Activated CD8-positive, alpha-beta T cell treated with anti-CD3 and anti-CD28 coated beads for 36 hours (primary cell): ENCODE results near the gene CDH13. TPM values are rescaled to one million over a fixed set of nuclear protein-coding genes. Genes with fewer than 3 reads are reported as not detected.

Source experiments
- ATAC-seq: fragments of 200-7000 bp; cut with Tn5 transposase; one replicate; pipeline ENCODE4 v1.10.0; 2021; ENCODE audit warnings: mild to moderate bottlenecking, moderate library complexity
- CTCF ChIA-PET: fragments of 350-600 bp; sonication (Branson Sonifier 250); formaldehyde crosslinking; loops from one replicate; lab custom pipeline; 2021; ENCODE audit warnings: antibody characterized with exemption; lab: Charles Lee
- POLR2A ChIA-PET: fragments of 350-600 bp; sonication (Branson Sonifier 250); formaldehyde crosslinking; loops from one replicate; lab custom pipeline; 2021; ENCODE audit warnings: antibody characterized with exemption; lab: Charles Lee
- DNase-seq: peaks from one replicate; pipeline ENCODE4 v3.0.0-alpha.2; 2020
- H3K27ac Mint-ChIP-seq: one replicate; pipeline ENCODE4 v1.8.0; 2021; ENCODE audit warnings: mild to moderate bottlenecking, mixed read lengths
- H3K27me3 Mint-ChIP-seq: one replicate; pipeline ENCODE4 v1.8.0; 2021; ENCODE audit warnings: mixed read lengths
- H3K36me3 Mint-ChIP-seq: one replicate; pipeline ENCODE4 v1.8.0; 2021; ENCODE audit warnings: low read depth, mixed read lengths
- H3K4me1 Mint-ChIP-seq: one replicate; pipeline ENCODE4 v1.8.0; 2021; ENCODE audit warnings: low read depth, mixed read lengths
- H3K4me3 Mint-ChIP-seq: one replicate; pipeline ENCODE4 v1.8.0; 2021; ENCODE audit warnings: mild to moderate bottlenecking, moderate library complexity, mixed read lengths
- H3K9me3 Mint-ChIP-seq: one replicate; pipeline ENCODE4 v1.8.0; 2021; ENCODE audit warnings: mixed read lengths
- intact Hi-C: fragments of 100-400 bp; cut with micrococcal nuclease; formaldehyde crosslinking; loops from one replicate; pipeline ENCODE4 v1.10.0; 2022
- total RNA-seq, 2 experiments: library from RNA; stranded (reverse); gene quantifications; one replicate each; pipeline ENCODE4 v1.2.3, GENCODE V29; 2021
- TF ChIP-seq, protein P1 (sequence below): fragments of 200-600 bp; IDR thresholded peaks from one replicate; pipeline ENCODE4 v1.8.0; 2022; ENCODE audit warnings: antibody characterized with exemption, mild to moderate bottlenecking

The CDH13 gene
- total RNA-seq, 2 experiments from 2014 or later: not detected

DNA sequence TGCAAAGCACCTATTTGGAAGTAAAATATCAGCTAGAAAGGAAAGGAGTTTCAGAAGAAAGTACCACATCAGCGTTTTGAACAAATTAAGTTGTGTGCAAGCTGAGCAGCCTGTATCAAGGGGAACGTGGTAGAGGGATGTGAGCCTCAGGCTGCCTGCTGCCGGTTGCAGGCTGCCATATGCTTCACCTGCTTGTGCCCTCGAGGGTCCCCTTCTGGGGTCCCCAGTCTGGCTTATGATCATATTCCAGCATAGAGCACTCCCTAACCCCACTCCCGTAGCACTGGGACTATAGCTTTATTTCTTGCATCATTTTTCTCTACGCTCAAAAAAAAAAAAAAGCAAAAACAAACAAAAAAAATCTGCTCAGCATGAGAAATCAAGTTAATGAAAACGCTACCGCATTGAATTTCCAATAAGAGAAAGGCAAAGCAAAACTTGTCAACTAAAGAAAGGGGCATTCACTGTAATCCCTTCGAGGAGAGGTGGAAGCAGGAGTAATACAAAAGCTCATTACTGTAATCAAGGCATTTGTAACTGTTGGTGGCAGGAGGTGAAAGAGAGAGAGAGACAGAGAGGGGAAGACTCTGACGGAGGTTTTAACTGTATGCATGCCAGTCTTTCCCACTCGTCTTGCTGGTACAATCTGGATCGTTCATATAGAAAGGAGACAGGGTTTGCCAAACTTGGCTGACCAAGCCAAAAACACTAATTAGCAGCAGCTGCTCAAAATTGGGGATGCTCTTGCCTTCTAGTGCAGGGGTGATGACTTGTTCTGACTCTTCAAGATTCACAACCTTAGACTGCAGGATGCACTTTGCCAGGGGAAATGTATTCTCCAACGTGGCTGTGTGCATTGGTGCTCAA lies 922.8 kb downstream of the CDH13 start:
- no peaks in the 10 kb centered on the region for H3K9me3 Mint-ChIP-seq
- H3K36me3 Mint-ChIP-seq: no peaks in the 10 kb centered on the region
- CTCF ChIA-PET: no interaction called here

DNA sequence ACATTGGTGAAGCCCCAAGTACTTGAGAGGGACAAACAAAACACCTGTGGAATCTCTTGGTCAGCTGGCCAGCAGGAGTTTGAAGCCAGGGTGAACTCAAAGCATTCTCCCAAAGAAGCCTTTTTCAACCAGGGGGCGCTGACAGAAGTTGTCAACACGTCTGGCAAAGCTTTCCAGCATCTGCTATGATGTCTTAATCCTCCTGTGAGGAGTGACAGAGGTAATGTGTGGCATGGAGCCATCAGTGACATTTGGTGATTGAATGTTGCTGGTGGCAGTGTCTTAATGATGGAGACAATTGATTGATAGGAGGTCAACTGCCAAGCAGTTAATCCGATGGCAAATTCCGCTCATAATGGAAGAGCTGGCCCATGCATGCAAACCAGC lies 923.4 kb downstream of the CDH13 start:
- Mint-ChIP-seq H3K4me1 (no peaks in the 10 kb centered on the region), H3K27ac (no peak overlapping the region), H3K36me3 (no peaks in the 10 kb centered on the region), H3K4me3 (no peak overlapping the region), H3K27me3 (no peaks in the 10 kb centered on the region), H3K9me3 (no peaks in the 10 kb centered on the region)
- TF ChIP-seq, protein P1, sequence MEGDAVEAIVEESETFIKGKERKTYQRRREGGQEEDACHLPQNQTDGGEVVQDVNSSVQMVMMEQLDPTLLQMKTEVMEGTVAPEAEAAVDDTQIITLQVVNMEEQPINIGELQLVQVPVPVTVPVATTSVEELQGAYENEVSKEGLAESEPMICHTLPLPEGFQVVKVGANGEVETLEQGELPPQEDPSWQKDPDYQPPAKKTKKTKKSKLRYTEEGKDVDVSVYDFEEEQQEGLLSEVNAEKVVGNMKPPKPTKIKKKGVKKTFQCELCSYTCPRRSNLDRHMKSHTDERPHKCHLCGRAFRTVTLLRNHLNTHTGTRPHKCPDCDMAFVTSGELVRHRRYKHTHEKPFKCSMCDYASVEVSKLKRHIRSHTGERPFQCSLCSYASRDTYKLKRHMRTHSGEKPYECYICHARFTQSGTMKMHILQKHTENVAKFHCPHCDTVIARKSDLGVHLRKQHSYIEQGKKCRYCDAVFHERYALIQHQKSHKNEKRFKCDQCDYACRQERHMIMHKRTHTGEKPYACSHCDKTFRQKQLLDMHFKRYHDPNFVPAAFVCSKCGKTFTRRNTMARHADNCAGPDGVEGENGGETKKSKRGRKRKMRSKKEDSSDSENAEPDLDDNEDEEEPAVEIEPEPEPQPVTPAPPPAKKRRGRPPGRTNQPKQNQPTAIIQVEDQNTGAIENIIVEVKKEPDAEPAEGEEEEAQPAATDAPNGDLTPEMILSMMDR: no peak
- intact Hi-C loops: no loop called here
- ChIA-PET CTCF (no interaction called here), POLR2A (no interaction called here)
- DNase-seq (no peak), ATAC-seq (no peak)

More for the DNA sequence above, 922.8 kb downstream of the CDH13 start:
- no peak for ATAC-seq
- Mint-ChIP-seq H3K27me3 (no peaks in the 10 kb centered on the region), H3K4me3 (no peak overlapping the region), H3K4me1 (no peaks in the 10 kb centered on the region), H3K27ac (no peak overlapping the region)
- intact Hi-C loops: no loop called here
- POLR2A ChIA-PET: no interaction called here
- TF ChIP-seq, protein P1: no peak
- no peak for DNase-seq

DNA sequence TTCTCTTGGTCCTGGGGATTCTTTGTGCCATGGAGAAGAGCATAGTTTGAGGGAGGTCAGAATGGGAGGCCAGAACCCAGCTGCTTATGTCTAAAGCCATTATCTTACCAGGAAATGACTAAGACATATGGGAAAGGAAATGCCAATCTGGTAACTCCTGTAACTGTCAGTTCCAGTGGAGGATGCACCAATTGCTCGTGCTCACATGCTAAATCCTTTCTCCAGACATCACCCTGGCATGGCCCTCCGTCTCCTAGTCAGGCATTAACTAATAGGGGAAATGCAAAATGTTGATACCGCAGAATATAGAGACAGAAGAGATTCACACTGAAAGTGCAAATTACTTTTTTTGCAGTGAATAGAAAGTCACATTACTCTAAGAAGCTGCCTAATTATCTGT lies 925.5 kb downstream of the CDH13 start:
- H3K27ac Mint-ChIP-seq: no peak overlapping the region
- ATAC-seq (no peak), DNase-seq (no peak)
- CTCF ChIA-PET: no interaction called here
- TF ChIP-seq, protein P1: no peak
- no peak overlapping the region for H3K4me3 Mint-ChIP-seq
- H3K4me1 Mint-ChIP-seq: no peaks in the 10 kb centered on the region
- H3K9me3 Mint-ChIP-seq: no peaks in the 10 kb centered on the region
- intact Hi-C loops: no loop called here
- POLR2A ChIA-PET: no interaction called here
- H3K27me3 Mint-ChIP-seq: no peaks in the 10 kb centered on the region
- no peaks in the 10 kb centered on the region for H3K36me3 Mint-ChIP-seq

DNA sequence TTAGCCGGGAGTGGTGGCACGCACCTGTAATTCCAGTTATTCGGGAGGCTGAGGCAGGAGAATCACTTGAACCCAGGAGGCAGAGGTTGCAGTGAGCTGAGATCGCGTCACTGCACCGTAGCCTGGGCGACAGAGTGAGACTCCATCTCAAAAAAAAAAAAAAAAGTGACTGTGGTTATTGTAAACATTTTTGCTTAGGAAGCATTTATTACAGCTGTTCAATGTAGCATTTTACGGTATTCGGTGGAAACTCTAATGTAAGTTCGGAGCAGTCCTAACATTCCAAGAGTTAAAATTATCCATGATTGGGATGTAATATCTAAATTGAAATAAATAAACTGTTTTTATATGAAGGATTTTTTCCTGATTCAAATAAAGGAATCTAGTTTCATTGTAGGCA lies 926.2 kb downstream of the CDH13 start:
- CTCF ChIA-PET: no interaction called here

DNA sequence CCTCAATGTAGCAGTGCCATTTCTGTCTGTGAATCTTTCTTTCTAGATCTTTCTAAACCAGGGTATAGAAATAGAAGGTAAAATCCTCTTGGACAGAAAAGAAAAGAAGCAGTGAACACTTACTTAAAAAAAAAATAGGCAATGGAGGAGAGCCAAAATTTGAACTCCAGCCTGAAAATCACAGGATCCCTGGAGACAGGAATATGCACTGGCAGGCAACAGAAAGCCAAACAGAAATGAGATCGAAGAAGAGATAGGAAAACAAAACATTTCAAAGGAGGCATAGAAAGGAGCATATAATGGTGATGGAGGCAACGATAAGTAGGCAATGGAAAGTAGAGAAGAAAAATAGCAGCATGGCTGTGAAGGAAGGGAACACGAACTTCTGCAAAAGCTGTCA lies 927.3 kb downstream of the CDH13 start:
- CTCF ChIA-PET: no interaction called here

More for the DNA sequence above, 926.2 kb downstream of the CDH13 start:
- Mint-ChIP-seq H3K36me3 (no peaks in the 10 kb centered on the region), H3K9me3 (no peaks in the 10 kb centered on the region), H3K27me3 (no peaks in the 10 kb centered on the region), H3K4me3 (no peak overlapping the region), H3K4me1 (no peaks in the 10 kb centered on the region), H3K27ac (no peak overlapping the region)
- intact Hi-C loops: no loop called here
- DNase-seq (no peak), ATAC-seq (no peak)
- POLR2A ChIA-PET: no interaction called here
- TF ChIP-seq, protein P1: no peak

More for the DNA sequence above, 927.3 kb downstream of the CDH13 start:
- ATAC-seq: no peak
- no peaks in the 10 kb centered on the region for H3K36me3 Mint-ChIP-seq
- H3K4me1 Mint-ChIP-seq: no peaks in the 10 kb centered on the region
- H3K4me3 Mint-ChIP-seq: no peak overlapping the region
- intact Hi-C loops: no loop called here
- no peaks in the 10 kb centered on the region for H3K9me3 Mint-ChIP-seq
- H3K27ac Mint-ChIP-seq: no peak overlapping the region
- no peak for DNase-seq
- TF ChIP-seq, protein P1: no peak
- POLR2A ChIA-PET: no interaction called here
- no peaks in the 10 kb centered on the region for H3K27me3 Mint-ChIP-seq
